Measurements from ENCODE around the gene RALGAPB. TPM values are rescaled to one million over a fixed set of nuclear protein-coding genes. Genes with fewer than 3 reads are reported as not detected.

Gene RALGAPB

DNA sequence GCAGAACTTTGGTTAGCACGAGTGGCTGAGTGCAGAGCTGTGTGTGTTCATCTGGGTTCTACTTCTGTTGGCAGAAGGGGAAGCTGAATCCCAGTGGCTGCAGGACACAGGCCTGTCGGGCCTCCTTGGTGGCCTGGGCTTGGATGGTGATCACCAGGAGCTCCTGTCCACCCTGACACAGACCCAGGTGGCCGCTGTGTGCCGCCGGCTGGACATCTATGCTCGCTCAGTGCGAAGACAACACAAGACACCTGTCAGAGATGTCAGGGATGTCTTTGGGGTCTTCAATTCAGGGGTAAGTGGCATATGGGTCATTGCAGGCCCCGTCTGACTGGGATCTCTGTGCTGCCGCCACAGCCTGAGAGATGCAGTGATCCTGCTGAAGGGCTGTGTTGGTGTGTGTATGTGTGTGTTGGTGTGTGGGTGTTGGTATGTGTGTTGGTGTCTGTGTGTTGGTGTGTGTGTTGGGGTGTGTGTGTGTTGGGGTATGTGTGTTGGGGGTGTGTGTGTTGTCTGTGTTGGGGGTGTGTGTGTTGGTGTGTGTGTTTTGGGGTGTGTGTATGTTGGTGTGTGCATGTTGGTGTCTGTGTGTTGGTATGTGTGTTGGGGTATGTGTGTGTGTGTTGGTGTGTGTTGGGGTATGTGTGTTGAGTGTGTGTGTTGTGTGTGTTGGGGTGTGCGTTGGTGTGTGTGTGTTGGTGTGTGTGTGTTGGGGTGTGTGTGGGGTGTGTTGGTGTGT, 154.4 kb downstream of the RALGAPB start:
- no peak overlapping the region for H2BK12ac ChIP-seq (ENCODE audit: low read length in 2 of 2)
- no peak overlapping the region for H2BK5ac ChIP-seq (ENCODE audit: low read depth, low read length, poor library complexity, severe bottlenecking)
- peaks cover 0 to 38% of the 10 kb centered on the region in 2 experiments for H3K27me3 ChIP-seq (ENCODE audit: control insufficient read depth in 1 of 2, insufficient read depth in 1 of 2, low read length in 2 of 2)
- no peak overlapping the region for H3K14ac ChIP-seq (ENCODE audit: low read length in 2 of 2)
- no peak overlapping the region for H3K23ac ChIP-seq (ENCODE audit: low read length in 2 of 2)
- H2AK5ac ChIP-seq (ENCODE audit: low read length, severe bottlenecking) = no peak overlapping the region
- WGBS = 79% methylated on average over 10 of the region's 10 CpGs
- no peak overlapping the region for H3K4me2 ChIP-seq (ENCODE audit: low read length, poor library complexity, severe bottlenecking)
- H3K79me1 ChIP-seq (replicated peaks; ENCODE audit: low read length, poor library complexity, severe bottlenecking) = no peaks in the 10 kb centered on the region
- DNase-seq = no peak
- no peak overlapping the region for H3K18ac ChIP-seq (ENCODE audit: low read depth in 1 of 2, low read length in 2 of 2)
- no peaks in the 10 kb centered on the region for H3K9me3 ChIP-seq (ENCODE audit: control insufficient read depth, low read length)
- H3K9ac ChIP-seq (ENCODE audit: low read length) = no peak overlapping the region
- H3K36me3 ChIP-seq (ENCODE audit: control insufficient read depth in 1 of 2, insufficient read depth in 2 of 2, low read depth in 1 of 2, low read length in 2 of 2) = peaks cover 0 to 8% of the 10 kb centered on the region in 2 experiments
- peak overlapping the region in 1 of 2 experiments; percentile 27 for H3K4me3 ChIP-seq (ENCODE audit: insufficient read depth in 1 of 2, low read depth in 1 of 2, low read length in 2 of 2)
- no peak overlapping the region for H3K27ac ChIP-seq (ENCODE audit: low read length, poor library complexity, severe bottlenecking)
- no peak overlapping the region for H4K8ac ChIP-seq (ENCODE audit: low read length)
- no peak overlapping the region for H2AFZ ChIP-seq (ENCODE audit: low read depth, low read length)
- H2BK15ac ChIP-seq (ENCODE audit: low read depth, poor library complexity, severe bottlenecking) = no peak overlapping the region
- H3K4ac ChIP-seq (ENCODE audit: low read depth in 1 of 2, low read length in 2 of 2) = no peak overlapping the region
- peaks cover 12% of the 10 kb centered on the region for H3K4me1 ChIP-seq (ENCODE audit: control insufficient read depth, insufficient read depth, low read depth, low read length)
- H2BK120ac ChIP-seq (ENCODE audit: low read depth, low read length) = no peak overlapping the region
- no peak overlapping the region for H4K91ac ChIP-seq (ENCODE audit: low read length)

Small RNAs within 50 kb of the gene (small RNA-seq; reads per million reads assigned to genes)
- not detected for gene MIR548O2 (ENCODE audit: low read depth)
- gene RF00056 (ENCODE audit: low read depth) = not detected
- 6.6 reads per million, percentile 67 among the genes with 10 or more reads in this experiment for gene SNORA60 (ENCODE audit: low read depth)
- 16.4 reads per million, percentile 85 among the genes with 10 or more reads in this experiment for gene SNORA71A (ENCODE audit: low read depth)
- gene SNORA71B (ENCODE audit: low read depth) = 21.6 reads per million, percentile 87 among the genes with 10 or more reads in this experiment
- 1.2 reads per million for gene SNORA71C (ENCODE audit: low read depth)
- 96.9 reads per million, percentile 92 among the genes with 10 or more reads in this experiment for gene SNORA71D (ENCODE audit: low read depth)
- gene SNORA71E (ENCODE audit: low read depth) = not detected
